Measurements from ENCODE around the gene SLC2A13. TPM values are rescaled to one million over a fixed set of nuclear protein-coding genes. Genes with fewer than 3 reads are reported as not detected.

SLC2A13 gene
- total and polyA plus RNA-seq, 10 of the 15 experiments (the other 5 are each of a cell fraction or from before 2014, with no cell fraction given), result 0.05 to 3.7 (median 0.25) TPM

- no peak for TF ChIP-seq ELK1 (IDR thresholded peaks at IDR 0.05; ENCODE audit: low read depth, low read length)
Measured at GRCh38 chr12:39905152-39905551, 200.7 kb downstream of the SLC2A13 start (continued).

GRCh38 chr12:39902821-39903220, 203.1 kb downstream of the SLC2A13 start:
- Histone ChIP-seq H4K20me1 (ENCODE audit: control insufficient read depth, insufficient read depth) (no peaks in the 10 kb centered on the region), H3K4me3 (no peak overlapping the region), H3K27me3 (replicated peaks in 1 of 2; ENCODE audit: control insufficient read depth in 2 of 2, insufficient read depth in 2 of 2, low read length in 1 of 2) (no peaks in the 10 kb centered on the region), H3K36me3 (ENCODE audit: control insufficient read depth in 2 of 2, insufficient read depth in 2 of 2, low read length in 1 of 2) (no peaks in the 10 kb centered on the region), H3K79me2 (ENCODE audit: control insufficient read depth, insufficient read depth, low read length) (no peaks in the 10 kb centered on the region), H3K27ac (ENCODE audit: control insufficient read depth, insufficient read depth) (no peak overlapping the region), H3K4me1 (ENCODE audit: control insufficient read depth, insufficient read depth, low read length) (no peaks in the 10 kb centered on the region), H3K9me3 (replicated peaks; ENCODE audit: control insufficient read depth, insufficient read depth, low read length) (no peaks in the 10 kb centered on the region), H3K9ac (ENCODE audit: control insufficient read depth, insufficient read depth, low read length) (no peak overlapping the region), H3K4me2 (ENCODE audit: control insufficient read depth, insufficient read depth) (no peak overlapping the region), H2AFZ (ENCODE audit: control insufficient read depth, low read depth, low read length) (no peak overlapping the region)
- ChIA-PET SMC1A (ENCODE audit: uncharacterized antibody, unreplicated experiment) (interaction anchor here (1.4 kb wide), 1 partner anchor 70 kb away, joined by 3 read pairs; no protein-coding TSS in a partner anchor), RAD21 (ENCODE audit: unreplicated experiment) (no interaction called here), CTCF (no interaction called here), POLR2A (no interaction called here)
- TF ChIP-seq PAX5 (IDR thresholded peaks at IDR 0.05; ENCODE audit: borderline replicate concordance, low read depth, low read length) (no peak), LARP7 (IDR thresholded peaks at IDR 0.05) (no peak), BCL11A (IDR thresholded peaks at IDR 0.05; ENCODE audit: low read depth, low read length) (no peak), KDM1A (IDR thresholded peaks at IDR 0.05; ENCODE audit: borderline replicate concordance) (no peak), ATF2 (IDR thresholded peaks at IDR 0.05; ENCODE audit: low read length) (no peak)
- no peak for DNase-seq (ENCODE audit: low read depth, low spot score)
- no peak for FAIRE-seq
- intact Hi-C loops (cut with micrococcal nuclease; ENCODE audit: unreplicated experiment), result no loop called here
- in situ Hi-C loops (cut with MboI), result no loop called here
- BruUV-seq (replicated peaks), result no TSS peak
- no peak for ATAC-seq
- 20% methylated on average over 2 of the region's 2 CpGs for WGBS (ENCODE audit: insufficient coverage, insufficient replicate concordance, low lambda C conversion rate, missing lambda C conversion rate)

All from GM12878 (cell line).